Stimulated activated CD4-positive, alpha-beta T cell treated with anti-CD3 and anti-CD28 coated beads, TNF-alpha, amount 100 ng/mL, for 24 hours (primary cell): Measurements from ENCODE around the gene SEC22A.
"Not testable (repeated sequence)": the region's sequence is repeated elsewhere in the genome, so short reads cannot be mapped to it uniquely, and the experiment has no call there.

Source experiments
- DNase-seq, 3 experiments: peaks; one replicate each; pipeline ENCODE4 v3.0.0-alpha.2; 2020; ENCODE audit warnings: low read depth in 3 of 3

The SEC22A gene

GRCh38 chr3:123180791-123181190 is 21.0 kb upstream of the SEC22A start:
- DNase-seq: no peak

DNA sequence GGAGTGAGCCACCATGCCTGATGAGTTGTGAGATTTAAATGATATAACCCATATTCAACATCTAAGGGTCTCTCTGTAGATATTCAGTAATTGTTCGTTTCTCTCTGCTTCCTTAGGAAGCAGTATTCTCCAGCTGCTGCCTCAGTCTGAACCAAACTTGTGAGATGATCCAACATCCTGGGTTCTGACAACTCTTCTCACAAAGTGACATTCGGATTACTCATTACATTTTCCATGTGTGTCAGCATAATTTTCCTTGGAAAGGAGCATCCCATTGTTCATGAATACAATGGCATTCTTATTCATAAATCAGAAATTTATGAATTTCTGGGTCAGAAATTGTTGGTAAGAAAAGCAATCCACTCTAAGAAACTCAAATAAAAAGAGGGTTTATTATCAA is 15.0 kb upstream of the SEC22A start:
- no peak for DNase-seq

- DNase-seq: no peak
Observed at GRCh38 chr3:123188058-123188457, 13.7 kb upstream of the SEC22A start.

- DNase-seq: no peak
Observed at GRCh38 chr3:123193448-123194101, 8.2 kb upstream of the SEC22A start.

DNA sequence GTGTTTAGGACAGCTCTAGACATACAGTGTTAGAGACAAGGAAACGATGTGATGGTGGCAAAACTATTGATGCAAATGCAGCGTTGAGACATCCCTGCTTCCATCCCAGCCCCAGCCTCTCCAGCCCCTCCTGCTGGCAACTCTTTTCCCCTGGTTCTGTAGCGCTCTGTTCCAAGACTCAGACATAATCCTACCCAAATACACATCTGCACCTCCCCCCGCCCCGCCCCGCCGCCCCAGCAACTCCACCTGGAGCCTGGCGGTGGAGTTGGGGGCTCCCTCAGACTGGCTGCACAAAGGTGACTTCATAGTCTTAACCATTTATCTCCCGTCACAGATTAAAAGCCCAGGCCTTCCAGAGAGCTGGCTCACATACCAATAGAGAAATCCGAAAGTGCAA is 7.2 kb upstream of the SEC22A start:
- DNase-seq: no peak

DNA sequence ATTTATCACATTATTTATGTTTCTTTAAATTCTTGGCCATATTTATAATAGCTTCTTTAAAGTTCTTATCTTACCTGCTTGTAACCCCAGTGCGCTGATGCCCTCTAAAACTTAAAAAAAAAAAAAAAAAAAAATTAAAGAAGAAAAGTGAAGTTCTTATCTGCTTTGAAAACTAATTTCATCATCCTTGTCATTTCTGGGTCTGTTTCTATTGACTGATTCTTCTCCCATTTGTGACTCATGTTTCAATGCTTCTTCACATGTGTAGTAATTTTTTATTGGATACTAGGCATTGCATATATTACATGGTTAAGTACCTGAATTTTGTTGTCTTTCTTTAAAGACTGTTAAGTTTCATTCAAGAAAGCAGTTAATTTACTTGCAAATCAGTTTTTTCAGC is 3.4 kb upstream of the SEC22A start:
- DNase-seq: no peak

- DNase-seq: no peak
Observed at GRCh38 chr3:123201223-123201556, 553 bp upstream of the SEC22A start.

DNA sequence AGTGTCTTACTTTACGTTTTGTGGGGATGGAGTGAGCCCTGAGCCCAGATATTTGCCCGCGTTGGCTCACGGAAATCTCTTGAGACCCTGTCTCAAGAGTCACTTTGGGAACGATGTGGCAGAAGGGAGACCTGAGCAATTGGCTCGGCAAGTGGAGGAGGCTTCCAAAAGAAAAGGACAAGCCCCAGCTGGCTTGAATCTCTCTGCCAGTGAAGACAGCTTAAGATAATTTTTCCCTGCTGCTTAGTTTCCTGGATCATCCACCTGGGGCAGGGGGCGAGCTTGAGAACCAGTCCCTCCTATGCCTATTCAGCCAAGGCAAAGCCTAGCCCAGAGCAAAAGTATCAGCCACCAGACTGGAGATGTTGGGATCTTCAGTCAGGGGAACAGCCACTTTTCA is 708 bp downstream of the SEC22A start:
- DNase-seq: no peak

DNA sequence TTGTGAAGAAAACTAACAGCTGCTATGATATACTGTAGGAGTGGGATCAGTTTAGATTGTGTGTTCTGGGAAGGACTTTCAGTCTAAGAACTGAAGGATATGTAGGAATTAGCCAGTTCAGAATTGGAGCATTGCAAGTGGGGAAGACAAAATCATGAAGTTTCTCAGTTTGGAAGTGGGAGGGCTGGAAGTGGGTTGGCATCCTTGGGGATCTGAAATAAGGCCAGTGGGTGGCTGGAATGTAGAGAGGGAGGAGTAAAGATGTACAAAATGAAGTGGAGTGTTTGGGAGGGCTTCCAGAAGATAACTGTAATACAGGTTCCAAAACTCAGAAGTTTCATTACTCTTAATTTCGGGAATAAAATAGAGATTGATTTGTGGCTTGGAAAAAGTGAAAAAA is 17.2 kb downstream of the SEC22A start:
- no peak for DNase-seq

- DNase-seq: not testable (repeated sequence)
Observed at GRCh38 chr3:123221369-123221768, 19.6 kb downstream of the SEC22A start.

GRCh38 chr3:123225016-123225415 is 23.3 kb downstream of the SEC22A start:
- DNase-seq: no peak

DNA sequence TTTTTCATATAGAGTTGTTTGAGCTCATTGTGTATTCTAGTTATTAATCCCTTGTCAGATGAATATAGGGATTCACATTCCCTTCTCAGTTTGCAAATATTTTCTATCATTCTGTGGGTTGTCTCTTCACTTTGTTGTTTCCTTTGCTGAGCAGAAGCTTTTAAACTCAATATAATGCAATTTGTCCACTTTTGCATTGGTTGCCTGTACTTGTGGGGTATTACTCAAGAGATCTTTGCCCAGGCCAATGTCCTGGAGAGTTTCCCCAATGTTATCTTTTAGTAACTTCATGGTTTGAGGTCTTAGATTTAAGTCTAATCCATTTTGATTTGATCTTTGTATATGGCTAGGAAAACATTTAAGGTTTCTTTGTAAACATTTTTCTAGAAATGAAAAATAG is 24.8 kb downstream of the SEC22A start:
- DNase-seq: no peak

DNA sequence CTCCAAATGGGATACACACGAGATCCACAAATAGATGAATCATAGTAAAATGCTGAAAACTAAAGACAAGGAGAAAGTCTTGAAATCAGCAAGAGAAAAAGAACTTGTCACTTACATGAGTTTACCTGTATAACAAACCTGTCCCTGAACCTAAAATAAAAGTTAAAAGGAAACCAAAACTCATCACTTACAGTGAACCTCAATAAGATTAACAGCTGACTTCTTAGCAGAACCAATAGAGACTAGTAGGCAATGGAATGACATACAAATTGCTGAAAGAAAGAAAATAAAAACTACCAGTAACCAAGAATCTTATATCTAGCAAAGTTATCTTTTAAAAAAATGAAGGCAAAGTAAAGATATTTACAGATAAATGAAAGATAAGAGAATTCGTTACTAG is 27.4 kb downstream of the SEC22A start:
- no peak for DNase-seq

DNA sequence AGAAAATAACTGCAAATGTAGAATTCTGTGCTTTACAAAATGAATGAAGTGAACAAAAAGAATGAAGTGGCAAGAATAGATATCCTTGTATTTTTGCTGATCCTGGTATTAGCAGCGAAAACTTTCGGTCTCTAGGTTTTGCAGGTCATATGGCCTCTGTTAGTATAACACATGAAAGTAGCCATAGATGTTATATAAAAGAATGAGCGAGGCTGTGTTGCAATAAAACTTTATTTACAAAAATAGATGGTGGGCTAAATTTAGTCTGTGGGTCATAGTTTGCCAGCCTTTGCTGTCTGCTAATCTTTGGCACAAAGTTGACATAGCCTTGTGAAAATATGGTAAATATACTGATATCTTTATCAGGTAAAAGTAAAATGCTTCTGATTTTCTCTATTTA is 35.2 kb downstream of the SEC22A start:
- no peak for DNase-seq

- not testable (repeated sequence) for DNase-seq
Observed at GRCh38 chr3:123239186-123239585, 37.4 kb downstream of the SEC22A start.

DNA sequence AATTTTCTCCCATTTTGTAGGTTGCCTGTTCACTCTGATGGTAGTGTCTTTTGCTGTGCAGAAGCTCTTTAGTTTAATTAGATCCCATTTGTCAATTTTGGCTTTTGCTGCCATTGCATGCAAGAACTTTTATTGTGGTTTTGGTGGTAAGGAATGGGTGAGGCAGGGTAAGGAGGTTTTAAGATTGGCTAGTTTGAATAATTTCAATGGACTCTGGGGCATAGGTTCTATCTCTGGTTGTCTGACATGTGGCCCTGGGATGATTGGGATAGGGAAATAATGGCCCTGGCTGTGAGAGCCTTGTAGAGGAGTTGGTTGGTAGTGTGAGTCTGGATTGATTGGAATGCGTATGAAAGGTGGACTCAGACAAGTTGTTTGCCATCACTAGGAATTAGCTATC is 38.0 kb downstream of the SEC22A start:
- DNase-seq: no peak

DNA sequence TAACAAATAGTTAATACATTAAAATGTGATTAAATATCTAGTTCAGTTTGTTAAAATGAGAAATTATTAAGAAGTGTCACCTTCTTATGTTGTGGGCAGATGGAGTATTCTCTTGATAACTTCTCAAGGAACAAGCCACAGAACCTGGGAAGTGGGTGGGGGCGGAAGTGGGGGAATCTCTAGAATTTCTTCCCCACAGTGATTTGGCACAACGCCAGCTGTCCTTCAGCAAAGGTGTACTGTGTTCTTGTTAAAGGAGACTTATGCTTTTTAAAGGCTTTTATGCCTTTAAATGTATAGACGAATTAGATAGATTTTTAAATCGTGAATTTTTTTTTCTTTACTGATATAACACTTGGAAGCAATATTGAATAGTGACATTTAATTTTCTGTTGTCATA is 42.4 kb downstream of the SEC22A start:
- peak in 1 of 3 experiments; percentile 15 for DNase-seq

DNA sequence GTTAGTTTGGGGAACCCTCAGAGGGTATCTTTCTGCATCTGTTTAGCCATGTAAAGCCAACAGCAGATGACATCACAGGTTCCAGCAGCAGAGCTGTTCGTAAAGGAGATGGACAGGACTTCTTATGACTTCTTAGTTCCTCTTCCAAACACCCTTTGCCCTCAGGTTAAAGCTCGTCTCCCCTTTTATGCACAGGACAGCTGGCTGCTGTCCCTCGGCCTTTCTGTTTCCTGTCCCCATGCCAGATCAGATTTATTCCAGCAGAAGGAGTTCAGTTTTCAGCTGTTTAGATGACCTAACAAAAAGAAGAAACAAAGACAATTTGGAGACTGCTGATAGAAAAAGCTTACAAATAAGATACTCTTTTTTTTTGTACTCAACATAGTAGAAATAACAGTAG is 45.1 kb downstream of the SEC22A start:
- no peak for DNase-seq

DNA sequence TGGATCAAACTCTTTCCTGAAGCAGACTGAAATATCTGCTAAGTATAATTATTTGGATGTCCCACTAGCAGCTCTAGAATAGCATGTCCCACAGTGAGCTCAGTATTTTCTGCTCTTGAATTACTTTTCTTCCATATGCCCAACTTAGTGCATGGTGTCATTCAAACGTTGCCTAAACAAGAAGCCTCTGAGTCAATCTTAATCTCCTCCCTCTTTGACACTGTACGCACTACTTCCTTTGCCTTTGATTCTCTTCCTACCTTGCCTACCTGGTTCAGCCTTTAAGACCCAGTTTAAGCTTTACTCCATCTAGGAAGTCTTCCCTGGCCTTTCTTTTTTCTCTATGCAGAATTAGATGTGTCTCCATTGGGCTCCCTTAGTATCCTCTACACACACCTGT is 54.5 kb downstream of the SEC22A start:
- no peak for DNase-seq

DNA sequence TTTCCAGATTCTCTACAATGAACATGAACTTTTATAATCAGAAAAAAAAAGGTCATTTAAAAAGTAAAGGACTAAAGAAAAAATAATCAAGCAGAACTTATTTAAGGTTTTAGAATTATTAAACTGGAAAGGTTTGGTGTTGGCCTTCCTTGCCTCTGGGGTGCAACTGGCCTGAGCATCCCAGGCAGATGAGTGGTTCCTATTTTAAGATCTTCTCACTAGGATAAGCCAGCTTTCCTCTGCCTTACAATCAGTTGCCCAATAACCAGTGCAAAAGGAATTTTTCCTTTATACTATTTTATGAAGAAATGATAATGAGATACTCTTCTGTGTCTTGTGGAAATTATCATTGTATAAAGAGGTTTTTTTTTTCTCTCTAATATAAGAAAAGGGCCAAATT is 56.6 kb downstream of the SEC22A start:
- no peak for DNase-seq

DNA sequence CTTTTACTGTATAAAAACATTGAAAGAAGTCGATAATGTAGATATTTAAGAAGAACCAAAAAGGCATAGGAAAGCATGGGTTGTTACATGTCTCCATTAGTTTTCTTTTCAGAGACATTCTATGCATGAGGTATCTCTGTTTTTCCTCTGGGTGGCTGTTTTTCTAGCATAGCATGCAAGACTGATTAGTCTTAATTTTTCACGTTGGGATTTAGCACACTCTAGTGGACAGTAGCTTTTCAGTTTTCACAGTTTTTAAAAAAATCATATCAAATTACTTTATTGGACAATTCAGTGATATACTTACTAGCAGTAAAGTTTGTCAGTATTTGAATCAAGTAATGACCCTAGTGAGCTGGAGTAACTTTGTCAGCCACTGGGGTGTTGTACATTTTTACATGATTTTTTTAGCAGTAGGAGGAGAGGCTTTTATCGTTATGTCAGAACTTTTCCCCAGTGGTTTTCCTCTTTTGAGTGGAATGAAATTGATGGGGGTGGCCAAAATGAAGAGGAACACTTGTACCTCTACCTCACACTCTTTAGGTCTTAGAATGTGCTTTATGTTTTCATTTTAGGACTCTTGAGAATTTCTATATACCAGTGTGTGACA is 57.2 kb downstream of the SEC22A start:
- no peak for DNase-seq

DNA sequence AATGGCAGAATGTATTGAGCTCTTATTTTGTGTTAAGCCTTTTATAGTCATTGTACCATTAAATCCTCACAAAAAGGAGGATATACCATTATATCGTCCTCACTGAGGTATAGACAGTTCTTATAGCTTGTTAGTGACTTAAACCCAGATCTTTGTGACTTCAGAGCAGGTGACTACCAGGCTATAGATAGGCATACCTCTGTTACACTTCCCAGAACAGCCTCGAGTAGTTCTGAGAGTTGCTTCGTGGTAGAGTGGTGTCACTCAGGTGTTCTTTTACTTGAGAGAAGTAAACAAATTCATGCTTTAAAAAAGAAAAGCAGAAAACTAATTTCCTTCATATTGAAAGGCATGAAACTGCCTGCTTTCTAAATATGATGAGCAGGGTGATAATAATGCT is 59.9 kb downstream of the SEC22A start:
- no peak for DNase-seq

GRCh38 chr3:123262226-123262625 is 60.5 kb downstream of the SEC22A start:
- DNase-seq: no peak

- DNase-seq: no peak
Observed at GRCh38 chr3:123262868-123263267, 61.1 kb downstream of the SEC22A start.
